Skeletal muscle satellite cell (primary cell): ENCODE results near the gene DOCK8.
"Not testable (repeated sequence)": the region's sequence is repeated elsewhere in the genome, so short reads cannot be mapped to it uniquely, and the experiment has no call there.

Experiments used
- H3K27me3 ChIP-seq: 2 replicates; pipeline ENCODE4 v1.7.0; 2013; ENCODE audit warnings: low read length; ENCODE audit not compliant: control insufficient read depth, insufficient read depth
- H3K36me3 ChIP-seq: 2 replicates; pipeline ENCODE4 v1.7.0; 2013; ENCODE audit warnings: mild to moderate bottlenecking, control low read depth, low read length; ENCODE audit not compliant: insufficient read depth
- H3K4me1 ChIP-seq: 2 replicates; pipeline ENCODE4 v1.7.0; 2013; ENCODE audit warnings: low read length; ENCODE audit not compliant: control insufficient read depth, insufficient read depth
- H3K4me2 ChIP-seq: 2 replicates; pipeline ENCODE4 v1.7.0; 2013; ENCODE audit warnings: mild to moderate bottlenecking, low read length
- H3K4me3 ChIP-seq: 2 replicates; pipeline ENCODE4 v1.7.0; 2013; ENCODE audit warnings: low read length
- H3K9ac ChIP-seq: 2 replicates; pipeline ENCODE4 v1.7.0; 2013; ENCODE audit warnings: mild to moderate bottlenecking, low read depth, low read length, moderate library complexity
- H3K9me3 ChIP-seq: replicated peaks from 2 replicates; pipeline ENCODE4 v1.7.0; 2013; ENCODE audit warnings: mild to moderate bottlenecking, control low read depth, low read length

Gene DOCK8

DNA sequence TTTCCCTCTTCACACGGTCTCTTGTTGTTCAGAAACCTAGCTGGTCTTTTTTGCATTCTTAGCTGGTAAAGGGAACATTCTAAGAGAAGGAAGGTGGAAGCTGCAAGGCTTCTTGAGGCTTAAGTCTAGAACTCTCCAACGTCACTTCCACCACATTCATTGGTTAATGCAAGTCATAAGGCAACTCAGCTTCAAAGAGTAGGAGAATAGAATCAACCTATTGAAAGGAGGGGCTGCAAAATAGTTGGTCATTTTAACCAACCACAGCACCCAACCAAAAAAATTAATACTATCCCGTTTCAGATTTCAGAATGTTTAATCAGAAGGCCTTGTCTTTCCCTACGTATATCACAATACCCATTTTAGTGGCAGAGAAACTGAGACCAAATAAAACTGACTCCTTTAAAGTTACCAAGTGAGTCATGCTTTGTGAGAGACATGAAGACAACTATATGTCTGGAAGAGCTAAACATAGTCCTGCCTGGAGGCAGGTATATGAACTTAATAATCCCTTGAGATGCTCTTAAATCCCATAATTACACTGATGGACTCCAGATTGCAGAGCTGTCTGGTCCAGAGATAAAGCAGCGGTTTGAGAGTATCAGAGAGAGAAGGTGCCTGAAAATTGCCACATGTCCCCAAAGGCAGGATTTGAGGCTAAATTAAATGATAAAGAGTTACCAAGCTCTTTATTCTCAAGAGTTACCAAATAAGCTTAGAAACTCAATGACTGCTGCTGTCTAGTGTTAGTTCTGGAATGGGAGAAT lies 14.4 kb downstream of the DOCK8 start:
- Histone ChIP-seq H3K9me3 (no peaks in the 10 kb centered on the region), H3K4me3 (no peak overlapping the region), H3K9ac (no peak overlapping the region), H3K4me1 (no peaks in the 10 kb centered on the region), H3K4me2 (no peak overlapping the region), H3K27me3 (no peaks in the 10 kb centered on the region), H3K36me3 (no peaks in the 10 kb centered on the region)

DNA sequence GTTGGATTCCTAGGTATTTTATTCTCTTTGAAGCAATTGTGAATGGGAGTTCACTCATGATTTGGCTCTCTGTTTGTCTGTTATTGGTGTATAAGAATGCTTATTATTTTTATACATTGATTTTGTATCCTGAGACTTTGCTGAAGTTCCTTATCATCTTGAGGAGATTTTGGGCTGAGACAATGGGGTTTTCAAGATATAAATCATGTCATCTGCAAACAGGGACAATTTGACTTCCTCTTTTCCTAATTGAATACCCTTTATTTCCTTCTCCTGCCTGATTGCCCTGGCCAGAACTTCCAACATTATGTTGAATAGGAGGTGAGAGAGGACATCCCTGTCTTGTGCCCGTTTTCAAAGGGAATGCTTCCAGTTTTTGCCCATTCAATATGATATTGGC lies 17.0 kb downstream of the DOCK8 start:
- not testable (repeated sequence) for H3K4me2 ChIP-seq, H3K4me3 ChIP-seq, H3K9me3 ChIP-seq, H3K4me1 ChIP-seq, H3K9ac ChIP-seq, H3K36me3 ChIP-seq, H3K27me3 ChIP-seq

DNA sequence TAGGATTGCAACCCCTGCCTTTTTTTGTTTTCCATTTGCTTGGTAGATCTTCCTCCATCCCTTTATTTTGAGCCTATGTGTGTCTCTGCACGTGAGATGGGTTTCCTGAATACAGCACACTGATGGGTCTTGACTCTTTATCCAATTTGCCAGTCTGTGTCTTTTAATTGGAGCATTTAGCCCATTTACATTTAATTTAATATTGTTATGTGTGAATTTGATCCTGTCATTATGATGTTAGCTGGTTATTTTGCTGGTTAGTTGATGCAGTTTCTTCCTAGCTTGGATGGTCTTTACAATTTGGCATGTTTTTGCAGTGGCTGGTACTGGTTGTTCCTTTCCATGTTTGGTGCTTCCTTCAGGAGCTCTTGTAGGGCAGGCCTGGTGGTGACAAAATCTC lies 19.0 kb downstream of the DOCK8 start:
- H3K36me3 ChIP-seq, H3K4me1 ChIP-seq, H3K9me3 ChIP-seq, H3K9ac ChIP-seq, H3K4me3 ChIP-seq, H3K27me3 ChIP-seq, H3K4me2 ChIP-seq: not testable (repeated sequence)

DNA sequence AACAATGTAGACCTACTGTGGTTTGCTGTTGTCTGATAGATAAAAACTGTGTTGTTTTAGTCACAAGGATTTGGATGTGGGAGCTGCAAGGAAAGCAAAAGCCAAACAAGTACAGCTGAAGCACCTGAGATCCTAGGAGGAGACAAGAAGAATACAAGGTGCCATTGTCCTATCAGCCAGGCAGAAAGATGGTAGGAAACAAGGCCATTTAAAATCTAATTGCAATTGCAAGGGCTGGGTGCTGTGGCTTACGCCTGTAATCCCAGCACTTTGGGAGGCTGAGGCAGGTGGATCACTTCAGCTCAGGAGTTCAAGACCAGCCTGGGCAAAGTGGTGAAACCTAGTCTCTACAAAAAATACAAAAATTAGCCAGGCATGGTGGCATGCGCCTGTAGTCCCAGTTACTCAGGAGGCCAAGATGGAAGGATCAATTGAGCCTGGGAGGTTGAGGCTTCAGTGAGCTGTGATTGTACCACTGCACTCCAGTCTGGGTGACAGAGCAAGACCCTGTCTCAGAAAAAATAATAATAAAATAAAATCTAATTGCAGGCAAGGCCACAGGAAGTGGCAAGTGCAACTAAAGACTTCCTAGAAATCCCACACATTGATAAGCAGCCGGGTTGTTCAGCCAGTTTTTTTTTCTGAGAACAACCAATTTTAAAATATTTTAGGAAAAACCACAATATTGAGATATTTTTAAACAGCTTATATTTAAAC lies 22.6 kb downstream of the DOCK8 start:
- H3K4me1 ChIP-seq, result no peaks in the 10 kb centered on the region
- H3K4me3 ChIP-seq, result no peak overlapping the region
- no peaks in the 10 kb centered on the region for H3K36me3 ChIP-seq
- no peaks in the 10 kb centered on the region for H3K9me3 ChIP-seq
- no peak overlapping the region for H3K4me2 ChIP-seq
- no peak overlapping the region for H3K9ac ChIP-seq
- H3K27me3 ChIP-seq, result no peaks in the 10 kb centered on the region

DNA sequence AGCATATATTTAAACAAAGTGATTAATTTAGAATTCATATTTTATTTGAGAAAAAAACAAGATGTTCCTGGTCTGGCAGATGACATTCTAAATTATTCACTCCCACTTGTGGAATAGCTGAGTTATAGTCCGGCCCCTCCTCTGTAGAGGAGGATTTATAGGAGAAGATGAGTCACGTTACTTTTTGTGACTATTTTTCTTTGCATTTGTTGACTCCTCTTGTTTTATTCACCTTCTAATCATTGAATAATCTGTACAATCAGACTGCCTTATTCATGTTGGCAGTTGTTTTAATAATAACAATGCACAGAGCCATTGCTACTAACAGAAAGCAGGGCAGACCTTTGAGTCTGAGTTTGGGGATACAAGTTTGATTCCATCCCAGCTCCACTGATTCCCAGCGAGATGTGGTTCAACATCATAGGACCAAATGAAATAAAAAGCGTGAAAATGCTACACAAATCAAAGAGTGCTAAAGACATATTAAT lies 23.2 kb downstream of the DOCK8 start:
- Histone ChIP-seq H3K9ac (no peak overlapping the region), H3K9me3 (no peaks in the 10 kb centered on the region), H3K4me2 (no peak overlapping the region), H3K27me3 (no peaks in the 10 kb centered on the region), H3K4me1 (no peaks in the 10 kb centered on the region), H3K4me3 (no peak overlapping the region), H3K36me3 (no peaks in the 10 kb centered on the region)

DNA sequence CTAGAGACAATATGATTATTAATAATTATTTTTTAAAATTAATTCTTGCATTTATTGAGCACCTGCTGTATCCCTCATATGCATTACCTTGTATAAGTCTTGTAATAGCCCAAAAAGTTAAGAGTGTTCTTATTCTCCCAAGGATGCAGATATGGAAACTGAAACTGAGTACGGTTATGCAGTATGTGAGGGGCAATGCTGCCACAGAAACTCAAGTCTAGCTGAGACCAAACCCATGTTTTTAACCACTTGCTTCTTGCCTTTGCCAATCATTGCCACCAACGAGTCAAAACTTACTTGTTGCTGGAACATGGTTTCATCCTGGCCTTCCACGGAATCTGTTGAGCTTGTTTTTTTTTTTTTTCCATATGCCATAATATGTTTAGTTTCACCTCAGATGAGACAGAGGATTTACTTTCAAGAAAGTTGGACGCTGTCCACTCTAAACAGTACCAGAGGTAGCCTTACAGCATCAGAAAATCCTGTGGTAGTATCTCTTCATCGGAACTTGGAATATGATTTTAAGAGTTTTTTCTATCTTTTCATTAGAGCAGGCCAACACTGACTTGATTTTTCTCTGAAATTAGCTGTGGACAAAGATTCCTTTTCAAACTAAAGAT lies 27.9 kb downstream of the DOCK8 start:
- Histone ChIP-seq H3K4me3 (no peak overlapping the region), H3K9me3 (no peaks in the 10 kb centered on the region), H3K9ac (no peak overlapping the region), H3K4me2 (no peak overlapping the region), H3K4me1 (no peaks in the 10 kb centered on the region), H3K36me3 (no peaks in the 10 kb centered on the region), H3K27me3 (no peaks in the 10 kb centered on the region)

DNA sequence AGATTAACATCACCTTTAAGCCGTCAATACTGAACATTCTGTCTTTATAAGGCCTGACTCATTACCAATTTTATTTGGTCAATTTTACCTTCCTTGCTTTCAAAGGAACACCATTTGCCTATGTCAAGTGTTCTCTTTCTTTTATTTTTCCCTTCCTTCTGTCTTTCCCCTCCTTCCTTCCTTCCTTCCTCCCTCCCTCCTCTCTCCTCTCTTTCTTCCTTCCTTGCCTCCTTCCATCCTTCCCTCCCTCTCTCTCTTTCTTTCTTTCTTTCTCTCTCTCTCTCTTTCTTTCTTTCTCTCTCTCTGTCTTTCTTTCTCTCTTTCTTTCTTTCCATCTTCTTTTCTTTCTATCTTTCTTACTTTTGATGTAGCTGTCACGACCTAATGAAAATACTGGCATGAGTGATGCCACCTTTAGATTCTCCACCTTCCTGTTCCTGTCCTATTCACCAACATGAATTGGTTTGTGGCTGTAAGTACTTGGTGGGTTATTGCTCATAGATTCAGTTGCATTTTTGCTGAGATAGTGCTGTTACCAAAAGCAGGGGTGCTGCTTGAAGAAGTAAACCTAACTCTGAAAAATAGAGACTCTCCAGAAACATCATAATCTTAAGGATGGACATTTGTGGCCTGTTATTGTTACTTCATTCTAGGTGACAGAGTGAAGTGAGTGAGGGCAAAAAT lies 33.8 kb downstream of the DOCK8 start:
- H3K9me3 ChIP-seq, result no peaks in the 10 kb centered on the region
- no peak overlapping the region for H3K4me3 ChIP-seq
- H3K36me3 ChIP-seq, result no peaks in the 10 kb centered on the region
- no peaks in the 10 kb centered on the region for H3K27me3 ChIP-seq
- H3K9ac ChIP-seq, result no peak overlapping the region
- no peak overlapping the region for H3K4me2 ChIP-seq
- no peaks in the 10 kb centered on the region for H3K4me1 ChIP-seq

DNA sequence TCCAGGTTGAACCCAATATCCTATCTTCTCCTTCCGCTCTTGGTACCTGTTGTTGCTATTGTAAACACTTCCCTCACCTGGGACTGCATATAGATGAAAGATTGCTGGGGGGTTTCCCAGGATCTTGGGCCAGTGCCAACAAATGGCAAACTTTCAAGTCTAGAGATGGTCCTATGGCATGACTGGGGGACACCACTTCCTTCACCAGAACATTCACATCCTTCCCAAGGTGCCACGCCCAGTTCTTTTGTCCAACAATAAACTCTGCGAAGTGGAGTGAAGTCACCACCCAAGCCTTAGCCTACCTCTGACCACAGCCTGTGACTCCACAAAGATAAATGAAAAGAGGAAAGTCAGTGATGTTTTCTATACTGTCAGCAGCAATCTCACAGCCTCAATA lies 34.4 kb downstream of the DOCK8 start:
- H3K9me3 ChIP-seq, result no peaks in the 10 kb centered on the region
- no peak overlapping the region for H3K9ac ChIP-seq
- no peaks in the 10 kb centered on the region for H3K36me3 ChIP-seq
- H3K4me3 ChIP-seq, result no peak overlapping the region
- no peak overlapping the region for H3K4me2 ChIP-seq
- H3K4me1 ChIP-seq, result no peaks in the 10 kb centered on the region
- no peaks in the 10 kb centered on the region for H3K27me3 ChIP-seq

DNA sequence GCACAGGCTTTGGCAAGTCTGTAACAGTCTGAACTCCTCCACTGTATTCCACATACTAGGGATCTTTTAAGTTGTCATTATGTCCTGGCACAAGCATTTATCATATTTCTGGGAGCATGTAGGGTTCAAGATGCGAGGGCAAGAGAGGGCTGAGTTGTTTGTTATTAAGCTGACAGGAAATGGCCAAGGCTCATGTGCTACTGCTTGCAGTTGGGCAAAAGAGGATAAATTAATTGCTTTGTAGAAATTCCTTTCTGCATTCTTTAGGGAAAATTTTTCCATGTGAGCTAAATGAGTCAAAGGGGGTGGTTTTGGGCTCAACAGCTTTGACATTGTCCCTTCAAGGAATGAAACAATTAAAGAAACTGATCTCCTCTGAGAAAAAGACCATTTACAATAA lies 35.4 kb downstream of the DOCK8 start:
- no peaks in the 10 kb centered on the region for H3K36me3 ChIP-seq
- H3K9me3 ChIP-seq, result no peaks in the 10 kb centered on the region

DNA sequence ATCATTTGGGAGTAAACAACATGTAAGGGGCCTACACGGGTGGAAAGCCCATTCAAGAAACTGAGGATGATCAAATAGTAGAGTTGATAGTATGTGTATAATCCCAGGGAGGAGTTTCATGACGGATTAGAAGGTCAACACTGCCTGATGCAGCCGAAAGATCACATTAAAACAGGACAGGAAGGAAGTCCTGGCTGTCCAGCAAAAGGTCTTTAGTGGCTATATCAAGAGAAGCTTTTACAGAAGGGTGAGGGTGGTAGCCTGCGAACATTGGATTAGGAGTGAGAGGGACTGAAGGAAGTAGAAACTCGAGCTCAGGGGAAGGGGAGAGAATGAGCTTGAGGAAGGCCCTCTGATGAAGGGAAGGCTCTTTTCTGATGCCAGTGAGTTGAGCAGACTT lies 36.0 kb downstream of the DOCK8 start:
- Histone ChIP-seq H3K4me2 (no peak overlapping the region), H3K36me3 (no peaks in the 10 kb centered on the region), H3K4me3 (no peak overlapping the region), H3K27me3 (no peaks in the 10 kb centered on the region), H3K9me3 (no peaks in the 10 kb centered on the region), H3K4me1 (no peaks in the 10 kb centered on the region), H3K9ac (no peak overlapping the region)

More for the DNA sequence above, 35.4 kb downstream of the DOCK8 start:
- Histone ChIP-seq H3K4me3 (no peak overlapping the region), H3K9ac (no peak overlapping the region), H3K4me2 (no peak overlapping the region), H3K27me3 (no peaks in the 10 kb centered on the region), H3K4me1 (no peaks in the 10 kb centered on the region)

DNA sequence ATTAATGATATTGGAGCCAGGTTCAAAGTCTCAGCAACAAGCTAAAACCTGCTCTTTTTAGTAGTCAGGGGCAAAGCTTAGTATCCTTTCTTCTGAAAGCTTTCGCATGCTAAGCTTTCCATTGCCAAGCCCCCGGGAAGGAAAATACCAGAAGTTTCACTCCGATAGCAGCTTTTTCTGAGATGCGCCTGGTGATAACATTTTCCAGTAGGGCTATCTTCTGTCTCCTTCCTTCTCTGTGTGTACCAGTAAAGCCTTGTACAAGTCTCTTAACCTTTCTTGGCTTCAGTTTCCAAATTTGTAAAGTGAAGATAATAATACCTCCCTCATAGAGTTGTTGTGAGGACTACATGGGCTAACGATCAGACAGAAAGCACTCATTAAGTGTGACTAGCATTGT lies 36.7 kb downstream of the DOCK8 start:
- H3K27me3 ChIP-seq, result no peaks in the 10 kb centered on the region
- H3K36me3 ChIP-seq, result no peaks in the 10 kb centered on the region
- H3K4me1 ChIP-seq, result no peaks in the 10 kb centered on the region
- H3K9me3 ChIP-seq, result no peaks in the 10 kb centered on the region
- H3K9ac ChIP-seq, result no peak overlapping the region
- no peak overlapping the region for H3K4me2 ChIP-seq
- H3K4me3 ChIP-seq, result no peak overlapping the region
